Tibial nerve (tissue), 4 donors: ENCODE results near the gene ANKRD44.

ENCODE experiments used
- EP300 ChIP-seq, 2 donors: sonication (generic); formaldehyde crosslinking; IDR thresholded peaks; one replicate each; pipeline ENCODE4 v1.6.1; 2017; ENCODE audit warnings: antibody characterized with exemption in 2 of 2, mild to moderate bottlenecking in 1 of 2
- POLR2A ChIP-seq, 2 donors: fragments of 450-650 bp; IDR thresholded peaks; one replicate each; pipeline ENCODE4 v1.6.1; 2017; ENCODE audit warnings: antibody characterized with exemption in 2 of 2, mild to moderate bottlenecking in 2 of 2, moderate library complexity in 2 of 2
- TF ChIP-seq, protein P1 (sequence below), 5 experiments: fragments of 200-600 bp in 3 of 5; fragments of 450-650 bp in 2 of 5; sonication (generic) in 3 of 5; IDR thresholded peaks; one replicate each; pipeline ENCODE4 v1.5.1; 2016 to 2019; ENCODE audit warnings: antibody characterized with exemption in 5 of 5, mild to moderate bottlenecking in 3 of 5, moderate library complexity in 2 of 5

DNA sequence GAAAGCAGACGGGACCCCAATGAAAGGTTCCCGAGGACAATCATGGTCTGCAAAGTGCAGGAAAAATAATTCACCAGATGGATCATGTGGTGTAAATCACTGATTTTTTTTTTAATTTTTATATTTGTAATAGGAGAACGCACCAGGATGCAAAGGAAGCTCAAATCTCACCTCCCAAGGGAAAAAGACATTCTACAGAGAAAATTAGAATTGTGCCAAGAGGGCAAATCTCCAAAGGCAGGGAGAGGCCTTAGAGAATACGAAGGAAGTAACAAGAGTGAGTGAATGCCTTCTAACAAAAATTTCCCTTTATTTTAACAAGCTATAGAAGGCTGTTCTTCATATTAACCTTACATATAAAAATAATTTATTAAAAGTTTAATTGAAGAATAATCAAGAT is 90.9 kb downstream of the ANKRD44 start:
- TF ChIP-seq, protein P1, sequence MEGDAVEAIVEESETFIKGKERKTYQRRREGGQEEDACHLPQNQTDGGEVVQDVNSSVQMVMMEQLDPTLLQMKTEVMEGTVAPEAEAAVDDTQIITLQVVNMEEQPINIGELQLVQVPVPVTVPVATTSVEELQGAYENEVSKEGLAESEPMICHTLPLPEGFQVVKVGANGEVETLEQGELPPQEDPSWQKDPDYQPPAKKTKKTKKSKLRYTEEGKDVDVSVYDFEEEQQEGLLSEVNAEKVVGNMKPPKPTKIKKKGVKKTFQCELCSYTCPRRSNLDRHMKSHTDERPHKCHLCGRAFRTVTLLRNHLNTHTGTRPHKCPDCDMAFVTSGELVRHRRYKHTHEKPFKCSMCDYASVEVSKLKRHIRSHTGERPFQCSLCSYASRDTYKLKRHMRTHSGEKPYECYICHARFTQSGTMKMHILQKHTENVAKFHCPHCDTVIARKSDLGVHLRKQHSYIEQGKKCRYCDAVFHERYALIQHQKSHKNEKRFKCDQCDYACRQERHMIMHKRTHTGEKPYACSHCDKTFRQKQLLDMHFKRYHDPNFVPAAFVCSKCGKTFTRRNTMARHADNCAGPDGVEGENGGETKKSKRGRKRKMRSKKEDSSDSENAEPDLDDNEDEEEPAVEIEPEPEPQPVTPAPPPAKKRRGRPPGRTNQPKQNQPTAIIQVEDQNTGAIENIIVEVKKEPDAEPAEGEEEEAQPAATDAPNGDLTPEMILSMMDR (IDR thresholded peaks at IDR 0.05) = no peak
- no peak for TF ChIP-seq POLR2A (IDR thresholded peaks at IDR 0.05)
- no peak for TF ChIP-seq EP300 (IDR thresholded peaks at IDR 0.05)
